Amniotic stem cell (primary cell): ENCODE measurements around the gene UCK1.
"Not testable (repeated sequence)": the region's sequence is repeated elsewhere in the genome, so short reads cannot be mapped to it uniquely, and the experiment has no call there.

Source experiments
- DNase-seq: peaks from one replicate; lab custom pipeline; 2025; lab: John Stamatoyannopoulos, UW

Gene UCK1

DNA sequence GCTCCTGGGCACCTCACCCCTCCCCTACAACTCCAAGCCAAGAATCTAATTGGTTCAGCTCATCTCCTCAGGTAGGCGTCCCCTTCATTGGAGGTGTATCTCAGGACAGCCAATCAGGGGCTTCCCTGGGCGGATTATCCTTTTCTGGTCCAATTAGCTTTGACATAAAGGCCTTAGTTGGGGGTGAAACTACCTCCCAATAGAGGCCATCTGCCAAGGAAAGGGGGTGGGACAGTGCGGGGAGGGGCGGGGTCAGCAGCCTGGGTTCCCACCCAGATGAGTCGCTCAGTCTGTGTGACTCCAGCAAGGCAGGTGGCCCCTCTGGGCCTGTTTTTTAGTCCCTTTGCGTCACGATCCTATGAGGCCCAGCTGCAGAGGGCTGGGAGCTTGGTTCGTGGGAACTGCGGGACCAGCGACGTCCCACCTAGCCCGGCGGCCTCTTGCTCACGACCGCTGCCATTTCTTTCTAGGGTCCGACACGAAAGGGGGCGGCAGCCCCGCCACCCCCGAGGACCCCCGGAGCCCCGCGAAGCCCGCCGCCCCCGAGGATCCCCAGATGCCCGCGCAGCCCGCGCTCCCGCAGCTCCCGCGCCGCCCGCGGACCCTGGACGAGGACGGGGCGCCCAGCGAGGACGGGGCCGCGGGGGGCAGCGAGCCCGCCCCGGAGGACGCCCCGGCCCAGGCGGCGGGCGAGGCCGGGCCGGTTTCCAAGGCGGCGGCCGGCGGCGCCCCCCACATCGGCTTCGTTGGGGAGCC, 23.2 kb upstream of the UCK1 start:
- DNase-seq: no peak

DNA sequence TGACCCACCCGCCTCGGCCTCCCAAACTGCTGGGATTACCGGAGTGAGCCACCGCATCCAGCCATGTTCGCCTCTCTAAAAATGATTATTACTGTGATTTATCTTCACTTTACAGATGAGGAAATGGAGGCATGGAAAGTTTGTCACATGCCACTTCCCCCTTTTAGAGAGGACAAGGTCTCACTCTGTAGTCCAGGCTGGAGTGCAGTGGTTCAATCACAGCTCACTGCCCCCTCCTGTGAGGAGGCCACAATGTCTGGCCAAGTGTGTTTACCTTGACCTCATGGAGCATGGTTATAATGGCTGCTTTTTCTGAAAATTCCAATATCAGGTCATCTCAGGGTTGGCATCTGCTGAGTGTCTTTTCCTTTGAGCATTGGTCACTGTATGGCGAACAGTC, 21.0 kb upstream of the UCK1 start:
- no peak for DNase-seq

- not testable (repeated sequence) for DNase-seq
Observed at GRCh38 chr9:131550465-131550864, 19.4 kb upstream of the UCK1 start.

GRCh38 chr9:131549186-131549585, 18.1 kb upstream of the UCK1 start:
- DNase-seq: not testable (repeated sequence)

DNA sequence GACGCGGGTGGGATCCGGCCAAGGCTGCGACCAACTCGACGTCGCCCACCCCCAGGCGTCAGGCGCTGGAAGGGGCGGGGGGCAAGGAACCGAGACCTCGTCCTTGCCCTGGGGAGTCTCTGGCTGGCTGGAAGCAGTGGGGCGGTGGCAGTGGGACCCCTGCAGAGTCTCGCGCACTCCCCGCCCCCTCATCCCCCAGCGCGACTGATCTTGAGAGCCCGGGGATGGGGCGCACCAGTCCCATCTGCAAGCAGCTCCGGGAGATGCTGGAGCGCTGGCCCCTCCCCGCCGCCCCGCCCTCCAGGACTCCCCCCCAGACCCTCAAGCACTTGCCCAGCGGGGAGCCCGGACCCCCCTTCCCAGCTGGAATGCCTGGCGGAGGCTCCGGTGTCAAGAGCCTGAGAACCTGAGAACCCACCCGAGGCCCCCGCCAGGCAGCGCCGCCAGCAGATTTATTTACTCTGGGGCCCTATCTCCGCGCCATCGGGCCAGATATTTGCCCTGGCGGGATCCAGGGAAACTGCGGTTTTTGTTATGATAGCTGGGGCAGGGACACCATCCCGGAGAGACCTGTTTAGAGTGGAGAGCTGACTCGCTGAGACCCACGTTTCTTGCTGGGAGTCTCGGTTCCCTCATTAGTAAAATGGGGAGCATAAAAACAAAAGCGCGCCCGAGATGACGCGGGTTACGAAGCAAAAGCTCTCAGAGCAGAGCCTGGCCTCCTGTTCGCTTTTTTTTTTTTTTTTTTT, 15.4 kb upstream of the UCK1 start:
- no peak for DNase-seq

DNA sequence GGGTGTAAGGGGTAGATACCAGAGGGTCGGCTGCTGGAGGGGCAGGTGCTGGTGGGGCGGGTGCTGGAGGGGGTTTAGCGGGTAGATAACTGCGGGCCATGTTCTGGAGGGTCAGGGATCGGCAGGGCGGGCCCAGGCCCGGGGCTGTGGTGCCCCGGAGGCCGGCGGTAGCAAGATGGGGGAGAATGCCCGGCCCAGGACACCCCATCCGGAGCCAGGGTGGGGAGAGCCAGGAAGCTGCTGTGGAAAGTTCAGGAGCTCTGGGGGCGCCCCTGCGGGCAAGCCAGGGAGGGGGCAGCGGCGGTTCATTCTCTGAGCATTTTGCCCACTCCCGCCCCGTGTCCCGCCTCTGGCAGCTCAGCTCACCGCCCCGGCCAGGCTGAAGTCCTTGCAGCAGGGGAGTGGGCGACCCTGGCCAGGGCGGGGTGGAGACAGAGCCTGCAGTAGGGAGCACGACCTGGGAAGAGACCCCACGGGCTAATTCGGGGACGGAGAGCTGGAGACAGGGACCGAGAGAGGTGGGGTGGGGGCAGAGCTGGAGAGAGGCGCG, 14.8 kb upstream of the UCK1 start:
- no peak for DNase-seq

GRCh38 chr9:131545003-131545785, 14.1 kb upstream of the UCK1 start, which contains the start of gene PRRT1B:
TSS of gene PRRT1B (plus strand) at chr9:131545523. CDS start at chr9:131545616, 93 bp downstream.
- DNase-seq: no peak

DNA sequence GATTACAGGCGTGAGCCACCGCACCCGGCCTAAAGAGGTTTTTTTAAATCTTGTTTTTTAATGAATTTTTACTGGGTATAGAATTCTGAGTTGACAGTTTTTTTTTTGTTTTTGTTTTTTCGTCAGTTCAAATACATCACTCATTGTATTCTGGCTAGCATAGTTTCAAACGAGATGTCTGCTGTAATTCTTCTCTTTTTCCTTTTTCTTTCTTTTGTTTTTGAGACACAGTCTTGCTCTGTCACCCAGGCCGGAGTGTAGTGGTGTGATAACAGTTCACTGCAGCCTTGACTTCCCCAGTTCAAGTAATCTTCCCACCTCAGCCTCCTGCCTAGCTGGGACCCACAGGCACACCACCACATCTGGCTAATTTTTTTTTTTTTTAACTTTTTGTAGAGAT, 12.1 kb upstream of the UCK1 start:
- no peak for DNase-seq

DNA sequence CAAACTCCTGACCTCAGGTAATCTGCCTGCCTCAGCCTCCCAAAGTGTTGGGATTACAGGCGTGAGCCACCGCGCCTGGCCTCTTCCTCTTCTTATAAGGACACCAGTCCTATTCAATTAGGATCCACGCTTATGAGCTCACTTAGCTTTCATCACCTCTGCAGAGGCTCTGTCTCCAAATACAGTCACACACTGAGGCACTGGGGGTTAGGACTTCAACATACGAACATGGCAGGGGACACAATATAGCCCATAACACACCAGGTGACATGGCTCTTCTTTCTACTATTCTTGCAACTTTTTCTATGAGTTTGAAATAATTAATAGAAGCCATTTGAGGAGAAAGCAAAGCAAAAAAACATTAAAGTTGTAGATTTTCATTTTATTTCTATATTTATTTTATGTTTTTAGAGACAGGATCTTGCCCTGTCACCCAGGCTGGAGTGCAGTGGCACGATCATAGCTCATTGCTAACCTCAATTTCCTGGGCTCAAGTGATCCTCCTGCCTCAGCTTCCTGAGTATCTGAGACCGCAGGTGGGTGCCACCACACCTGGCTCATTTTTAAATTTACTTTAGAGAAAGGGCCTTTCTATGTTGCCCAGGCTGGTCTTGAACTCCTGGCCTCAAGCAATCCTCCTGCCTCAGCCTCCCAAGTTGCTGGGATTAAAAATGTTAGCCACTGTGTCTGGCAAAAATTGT, 8.3 kb upstream of the UCK1 start:
- DNase-seq: no peak

DNA sequence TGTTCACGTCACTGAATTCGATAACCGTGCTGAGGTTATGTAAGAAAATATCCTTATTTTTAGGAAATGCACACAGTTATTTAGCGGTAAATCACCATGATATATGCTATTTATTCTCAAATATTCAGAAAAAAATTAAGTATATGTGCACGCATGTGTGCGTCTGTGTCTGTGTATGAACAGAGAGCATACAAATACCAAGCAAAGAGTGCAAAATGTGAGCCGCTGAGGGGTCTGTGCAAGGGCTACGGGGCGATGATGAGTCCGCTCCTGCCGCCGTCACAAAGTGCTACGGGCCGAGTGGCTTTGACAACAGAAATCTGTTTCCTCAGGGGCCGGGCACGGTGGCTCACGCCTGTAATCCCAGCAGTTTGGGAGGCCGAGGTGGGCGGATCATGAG, 6.9 kb upstream of the UCK1 start:
- no peak for DNase-seq

GRCh38 chr9:131534721-131535237, 3.7 kb upstream of the UCK1 start:
- no peak for DNase-seq

DNA sequence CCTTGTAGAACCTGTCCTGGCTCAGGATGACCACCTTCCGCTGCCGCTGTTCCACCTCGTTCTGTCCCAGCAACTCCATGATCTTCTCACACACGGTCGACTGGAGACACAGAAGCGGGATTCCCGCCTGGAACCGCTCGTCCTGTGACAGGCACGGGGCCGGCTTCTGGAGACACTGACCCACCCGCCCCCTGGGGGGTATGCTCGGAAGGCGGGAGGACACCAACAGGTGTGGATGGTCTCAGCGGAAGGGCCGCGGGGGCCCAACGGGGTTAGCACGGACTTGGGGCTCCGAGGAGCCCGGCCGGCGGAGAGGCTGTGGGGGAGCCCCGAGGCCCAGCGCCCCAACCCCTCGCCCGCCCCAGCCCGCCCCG, 530 bp downstream of the UCK1 start:
- DNase-seq: no peak

GRCh38 chr9:131529597-131530545, 1.2 kb downstream of the UCK1 start:
- no peak for DNase-seq

GRCh38 chr9:131528886-131529505, 2.1 kb downstream of the UCK1 start:
- DNase-seq: no peak

- no peak for DNase-seq
Observed at GRCh38 chr9:131528186-131528585, 2.9 kb downstream of the UCK1 start.

- no peak for DNase-seq
Observed at GRCh38 chr9:131525643-131526565, 5.2 kb downstream of the UCK1 start.

DNA sequence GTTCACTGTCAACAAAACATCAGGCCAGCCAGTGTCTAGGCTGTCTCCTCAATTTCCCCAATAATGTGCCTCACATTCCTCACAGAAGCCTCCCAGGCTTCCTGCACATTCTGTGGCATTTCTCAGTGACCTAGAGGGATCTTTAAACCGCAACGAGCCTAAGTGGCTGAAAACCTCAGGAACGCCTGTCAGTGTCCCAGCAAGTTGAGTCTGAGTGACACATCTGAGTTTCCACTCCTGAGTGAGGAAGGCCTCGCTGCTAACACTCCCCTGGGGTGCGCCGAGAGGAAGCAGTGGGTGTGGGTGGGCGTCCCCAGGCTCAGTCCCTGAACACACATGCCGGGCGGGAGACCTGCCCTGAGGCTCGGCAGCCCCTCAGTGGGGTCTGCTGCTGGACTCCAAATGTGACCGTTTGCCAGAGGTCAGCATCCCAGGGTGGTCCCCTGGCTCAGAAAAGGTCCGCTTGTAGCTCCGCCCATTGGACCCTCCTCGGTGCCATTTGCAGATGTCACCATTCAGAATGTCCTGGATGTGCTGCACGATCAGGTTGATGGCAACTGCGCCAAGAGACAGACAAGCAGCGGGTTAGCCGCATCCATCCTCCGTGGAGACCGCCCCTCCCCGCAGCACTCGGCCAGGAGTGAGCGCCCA, 6.3 kb downstream of the UCK1 start:
- DNase-seq: no peak
